Activated CD8-positive, alpha-beta T cell treated with anti-CD3 and anti-CD28 coated beads for 36 hours (primary cell): ENCODE results near the gene CAPN3. TPM values are rescaled to one million over a fixed set of nuclear protein-coding genes. Genes with fewer than 3 reads are reported as not detected.
"Not testable (repeated sequence)": the region's sequence is repeated elsewhere in the genome, so short reads cannot be mapped to it uniquely, and the experiment has no call there.

Source experiments
- ATAC-seq: fragments of 200-7000 bp; cut with Tn5 transposase; one replicate; pipeline ENCODE4 v1.10.0; 2021; ENCODE audit warnings: mild to moderate bottlenecking, moderate library complexity
- CTCF ChIA-PET: fragments of 350-600 bp; sonication (Branson Sonifier 250); formaldehyde crosslinking; loops from one replicate; lab custom pipeline; 2021; ENCODE audit warnings: antibody characterized with exemption; lab: Charles Lee
- POLR2A ChIA-PET: fragments of 350-600 bp; sonication (Branson Sonifier 250); formaldehyde crosslinking; loops from one replicate; lab custom pipeline; 2021; ENCODE audit warnings: antibody characterized with exemption; lab: Charles Lee
- DNase-seq: peaks from one replicate; pipeline ENCODE4 v3.0.0-alpha.2; 2020
- H3K27ac Mint-ChIP-seq: one replicate; pipeline ENCODE4 v1.8.0; 2021; ENCODE audit warnings: mild to moderate bottlenecking, mixed read lengths
- H3K27me3 Mint-ChIP-seq: one replicate; pipeline ENCODE4 v1.8.0; 2021; ENCODE audit warnings: mixed read lengths
- H3K36me3 Mint-ChIP-seq: one replicate; pipeline ENCODE4 v1.8.0; 2021; ENCODE audit warnings: low read depth, mixed read lengths
- H3K4me1 Mint-ChIP-seq: one replicate; pipeline ENCODE4 v1.8.0; 2021; ENCODE audit warnings: low read depth, mixed read lengths
- H3K4me3 Mint-ChIP-seq: one replicate; pipeline ENCODE4 v1.8.0; 2021; ENCODE audit warnings: mild to moderate bottlenecking, moderate library complexity, mixed read lengths
- H3K9me3 Mint-ChIP-seq: one replicate; pipeline ENCODE4 v1.8.0; 2021; ENCODE audit warnings: mixed read lengths
- intact Hi-C: fragments of 100-400 bp; cut with micrococcal nuclease; formaldehyde crosslinking; loops from one replicate; pipeline ENCODE4 v1.10.0; 2022
- total RNA-seq, 2 experiments: library from RNA; stranded (reverse); gene quantifications; one replicate each; pipeline ENCODE4 v1.2.3, GENCODE V29; 2021
- TF ChIP-seq, protein P1 (sequence below): fragments of 200-600 bp; IDR thresholded peaks from one replicate; pipeline ENCODE4 v1.8.0; 2022; ENCODE audit warnings: antibody characterized with exemption, mild to moderate bottlenecking

The CAPN3 gene
- total RNA-seq, 2 experiments from 2014 or later, result 3.3 to 3.5 TPM

DNA sequence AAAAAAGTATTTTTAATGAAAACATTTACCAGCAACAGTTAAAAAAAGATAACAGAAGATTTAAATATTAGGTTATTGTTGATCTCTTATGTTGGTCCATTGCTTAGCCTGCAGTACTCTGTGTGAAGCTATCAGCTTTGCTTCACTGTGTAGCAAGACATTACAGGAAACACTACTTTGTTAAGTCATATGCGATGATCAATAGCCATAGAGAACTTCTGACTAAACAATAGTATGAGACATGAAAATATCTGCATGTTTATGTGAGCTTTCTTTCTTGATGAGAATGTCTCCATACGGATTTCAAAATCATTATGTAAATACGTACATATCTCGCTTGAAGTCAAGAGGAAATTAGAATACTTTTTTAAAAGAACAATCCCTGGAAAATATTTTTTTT, 27.0 kb upstream of the CAPN3 start:
- TF ChIP-seq, protein P1, sequence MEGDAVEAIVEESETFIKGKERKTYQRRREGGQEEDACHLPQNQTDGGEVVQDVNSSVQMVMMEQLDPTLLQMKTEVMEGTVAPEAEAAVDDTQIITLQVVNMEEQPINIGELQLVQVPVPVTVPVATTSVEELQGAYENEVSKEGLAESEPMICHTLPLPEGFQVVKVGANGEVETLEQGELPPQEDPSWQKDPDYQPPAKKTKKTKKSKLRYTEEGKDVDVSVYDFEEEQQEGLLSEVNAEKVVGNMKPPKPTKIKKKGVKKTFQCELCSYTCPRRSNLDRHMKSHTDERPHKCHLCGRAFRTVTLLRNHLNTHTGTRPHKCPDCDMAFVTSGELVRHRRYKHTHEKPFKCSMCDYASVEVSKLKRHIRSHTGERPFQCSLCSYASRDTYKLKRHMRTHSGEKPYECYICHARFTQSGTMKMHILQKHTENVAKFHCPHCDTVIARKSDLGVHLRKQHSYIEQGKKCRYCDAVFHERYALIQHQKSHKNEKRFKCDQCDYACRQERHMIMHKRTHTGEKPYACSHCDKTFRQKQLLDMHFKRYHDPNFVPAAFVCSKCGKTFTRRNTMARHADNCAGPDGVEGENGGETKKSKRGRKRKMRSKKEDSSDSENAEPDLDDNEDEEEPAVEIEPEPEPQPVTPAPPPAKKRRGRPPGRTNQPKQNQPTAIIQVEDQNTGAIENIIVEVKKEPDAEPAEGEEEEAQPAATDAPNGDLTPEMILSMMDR, result no peak
- intact Hi-C loops, result no loop called here
- no peak overlapping the region for H3K4me3 Mint-ChIP-seq
- no peaks in the 10 kb centered on the region for H3K4me1 Mint-ChIP-seq
- DNase-seq (no peak), ATAC-seq (no peak)
- H3K36me3 Mint-ChIP-seq, result peaks cover 16% of the 10 kb centered on the region
- ChIA-PET POLR2A (no interaction called here), CTCF (no interaction called here)
- no peak overlapping the region for H3K27ac Mint-ChIP-seq
- H3K9me3 Mint-ChIP-seq, result peaks cover 16% of the 10 kb centered on the region
- H3K27me3 Mint-ChIP-seq, result no peaks in the 10 kb centered on the region

DNA sequence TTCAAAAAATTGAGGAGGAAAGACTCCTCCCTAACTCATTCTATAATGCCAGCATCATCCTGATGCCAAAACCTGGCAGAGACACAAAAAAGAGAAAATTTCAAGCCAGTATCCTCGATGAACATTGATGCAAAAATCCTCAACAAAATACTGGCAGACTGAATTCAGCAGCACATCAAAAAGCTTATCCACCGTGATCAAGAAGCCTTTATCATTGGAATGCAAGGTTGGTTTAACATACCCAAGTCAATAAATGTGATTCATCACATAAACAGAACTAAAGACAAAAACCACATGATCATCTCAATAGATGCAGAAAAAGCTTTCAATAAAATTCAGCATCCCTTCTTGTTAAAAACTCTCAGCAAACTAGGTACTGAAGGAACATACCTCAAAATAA, 24.2 kb upstream of the CAPN3 start:
- ATAC-seq (no peak), DNase-seq (no peak)
- ChIA-PET POLR2A (no interaction called here), CTCF (no interaction called here)
- Mint-ChIP-seq H3K36me3 (peaks cover 16% of the 10 kb centered on the region), H3K27me3 (no peaks in the 10 kb centered on the region), H3K4me3 (no peak overlapping the region), H3K4me1 (no peaks in the 10 kb centered on the region), H3K9me3 (peaks cover 16% of the 10 kb centered on the region), H3K27ac (no peak overlapping the region)
- intact Hi-C loops, result no loop called here
- TF ChIP-seq, protein P1, result no peak

DNA sequence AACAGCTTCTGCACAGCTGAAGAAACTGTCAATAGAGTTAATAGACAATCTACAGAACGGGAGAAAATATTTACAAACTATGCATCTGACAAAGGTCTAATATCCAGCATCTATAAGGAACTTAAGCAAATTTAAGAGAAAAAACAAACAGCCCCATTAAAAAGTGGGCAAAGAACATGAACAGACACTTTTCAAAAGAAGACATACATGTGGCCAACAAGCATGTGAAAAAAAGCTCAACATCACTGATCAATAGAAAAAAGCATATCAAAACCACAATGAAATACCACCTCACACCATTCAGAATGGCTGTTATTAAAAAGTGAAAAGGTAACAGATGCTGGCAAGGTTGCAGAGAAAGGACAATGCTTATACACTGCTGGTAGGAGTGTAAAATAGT, 22.7 kb upstream of the CAPN3 start:
- intact Hi-C loops, H3K4me3 Mint-ChIP-seq, ATAC-seq, DNase-seq, H3K27ac Mint-ChIP-seq, POLR2A ChIA-PET, H3K27me3 Mint-ChIP-seq, H3K4me1 Mint-ChIP-seq, CTCF ChIA-PET: not testable (repeated sequence)
- Mint-ChIP-seq H3K36me3 (peaks cover 16% of the 10 kb centered on the region), H3K9me3 (peaks cover 16% of the 10 kb centered on the region)

DNA sequence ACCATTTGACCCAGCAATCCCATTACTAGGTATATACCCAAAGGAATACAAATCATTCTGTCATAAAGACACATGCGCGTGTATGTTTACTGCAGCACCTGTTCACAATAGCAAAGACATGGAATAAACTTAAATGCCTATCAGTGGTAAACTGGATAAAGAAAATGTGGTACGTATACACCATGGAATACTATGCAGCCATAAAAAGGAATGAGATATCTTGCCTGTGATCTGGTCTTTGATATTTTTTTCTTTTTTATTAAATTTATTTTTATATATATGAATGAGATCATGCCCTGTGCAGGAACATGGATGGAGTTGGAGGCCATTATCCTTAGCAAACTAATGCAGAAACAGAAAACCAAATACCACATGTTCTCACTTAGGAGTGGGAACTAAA, 22.2 kb upstream of the CAPN3 start:
- H3K4me3 Mint-ChIP-seq, H3K4me1 Mint-ChIP-seq, H3K27me3 Mint-ChIP-seq, H3K27ac Mint-ChIP-seq, intact Hi-C loops, DNase-seq, ATAC-seq, CTCF ChIA-PET, POLR2A ChIA-PET: not testable (repeated sequence)
- Mint-ChIP-seq H3K9me3 (peaks cover 16% of the 10 kb centered on the region), H3K36me3 (peaks cover 16% of the 10 kb centered on the region)

DNA sequence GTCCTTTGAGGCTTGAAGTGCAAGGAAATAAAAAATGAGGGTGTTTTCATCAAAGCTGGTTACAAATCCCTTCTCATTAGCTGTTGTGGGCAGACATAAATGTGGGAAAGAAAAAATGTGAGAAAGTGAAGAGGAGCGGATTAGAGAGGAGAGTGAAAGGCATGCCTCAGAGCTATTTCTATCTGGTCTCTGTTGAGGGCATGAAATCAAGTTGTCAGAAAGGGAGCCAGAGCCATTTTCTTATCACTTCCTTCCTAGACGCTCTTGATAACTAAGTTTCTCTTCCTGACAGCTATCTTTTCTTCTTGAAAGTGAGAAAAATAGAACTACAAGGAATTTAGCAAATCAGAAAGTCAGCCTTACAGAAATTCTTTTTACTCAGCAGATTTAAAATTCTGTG, 20.8 kb upstream of the CAPN3 start:
- Mint-ChIP-seq H3K9me3 (peaks cover 16% of the 10 kb centered on the region), H3K27me3 (no peaks in the 10 kb centered on the region), H3K27ac (no peak overlapping the region), H3K36me3 (peaks cover 15% of the 10 kb centered on the region), H3K4me1 (no peaks in the 10 kb centered on the region), H3K4me3 (no peak overlapping the region)
- ChIA-PET POLR2A (no interaction called here), CTCF (no interaction called here)
- DNase-seq (no peak), ATAC-seq (no peak)
- TF ChIP-seq, protein P1, result no peak
- intact Hi-C loops, result no loop called here

DNA sequence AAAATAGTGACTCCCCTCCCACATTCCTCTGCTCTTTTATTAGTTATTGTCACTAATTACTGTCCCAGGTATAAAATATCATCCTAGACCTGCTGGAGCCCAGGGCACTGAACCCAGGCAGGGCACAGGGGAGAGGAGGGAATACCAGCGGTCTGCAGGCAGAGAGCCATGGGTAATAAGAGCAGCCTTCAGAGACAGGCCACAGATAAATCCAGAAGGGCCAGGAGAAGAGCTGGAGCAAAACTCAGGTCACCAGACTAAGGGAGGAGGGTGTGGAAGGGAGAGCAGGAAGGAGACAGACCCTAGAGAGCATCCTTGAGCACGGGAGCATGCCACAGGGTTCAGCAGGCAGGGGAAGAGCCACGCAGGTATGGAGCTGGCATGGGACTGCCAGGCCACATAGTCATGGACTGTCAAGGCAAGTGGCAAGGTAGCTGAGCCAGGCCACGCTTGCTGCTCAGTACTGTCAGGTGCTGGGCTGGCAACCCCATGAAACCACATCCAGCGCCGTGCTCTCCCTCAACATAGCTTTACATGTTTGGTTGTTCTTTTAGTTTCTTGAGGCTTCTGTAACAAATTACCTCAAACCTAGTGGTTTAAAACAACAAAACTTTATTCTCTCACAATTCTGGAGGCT, 15.6 kb upstream of the CAPN3 start:
- H3K27ac Mint-ChIP-seq, result no peak overlapping the region
- TF ChIP-seq, protein P1, result no peak
- no peaks in the 10 kb centered on the region for H3K27me3 Mint-ChIP-seq
- ChIA-PET POLR2A (no interaction called here), CTCF (no interaction called here)
- H3K4me3 Mint-ChIP-seq, result no peak overlapping the region
- DNase-seq, result no peak
- intact Hi-C loops, result no loop called here
- H3K4me1 Mint-ChIP-seq, result no peaks in the 10 kb centered on the region
- no peaks in the 10 kb centered on the region for H3K9me3 Mint-ChIP-seq
- peaks cover 5% of the 10 kb centered on the region for H3K36me3 Mint-ChIP-seq
- ATAC-seq, result no peak
